Lung microvascular endothelial cell (primary cell): Measurements from ENCODE around the gene TP53AIP1. TPM values are rescaled to one million over a fixed set of nuclear protein-coding genes. Genes with fewer than 3 reads are reported as not detected.

Experiments used
- DNase-seq, 2 donors: peaks; one replicate each; pipeline versions ENCODE4 v3.0.0 to v3.0.0-alpha.2; 2010; ENCODE audit warnings: low read depth in 2 of 2
- total RNA-seq: library from RNA; depleted of rRNA; stranded (reverse); fragments of >200 nt; gene quantifications from 2 replicates; pipeline ENCODE4 v1.2.1, GENCODE V29; 2014

Gene TP53AIP1
- total RNA-seq, 1 donor from 2014 or later: not detected

GRCh38 chr11:128906185-128907050 is 36.3 kb downstream of the TP53AIP1 start:
- DNase-seq: no peak

GRCh38 chr11:128905345-128906184 is 37.1 kb downstream of the TP53AIP1 start:
- peak; percentile 17 to 31 for DNase-seq

- peak in 1 of 2 donors; percentile 43 for DNase-seq
Observed at GRCh38 chr11:128904656-128905344, 37.9 kb downstream of the TP53AIP1 start.

GRCh38 chr11:128904303-128904655 is 38.4 kb downstream of the TP53AIP1 start:
- DNase-seq: no peak

- no peak for DNase-seq
Observed at GRCh38 chr11:128903248-128904061, 39.2 kb downstream of the TP53AIP1 start.

- DNase-seq: no peak
Observed at GRCh38 chr11:128902515-128903066, 40.1 kb downstream of the TP53AIP1 start.

GRCh38 chr11:128901653-128902514 is 40.8 kb downstream of the TP53AIP1 start:
- DNase-seq: no peak

- no peak for DNase-seq
Observed at GRCh38 chr11:128900468-128900867, 42.2 kb downstream of the TP53AIP1 start.

- DNase-seq: no peak
Observed at GRCh38 chr11:128898580-128899344, 43.9 kb downstream of the TP53AIP1 start.

GRCh38 chr11:128897826-128898225 is 44.8 kb downstream of the TP53AIP1 start:
- DNase-seq: no peak

- no peak for DNase-seq
Observed at GRCh38 chr11:128896356-128896755, 46.3 kb downstream of the TP53AIP1 start.

GRCh38 chr11:128895526-128895925 is 47.1 kb downstream of the TP53AIP1 start:
- DNase-seq: no peak

- no peak for DNase-seq
Observed at GRCh38 chr11:128894685-128895084, 48.0 kb downstream of the TP53AIP1 start.

- no peak for DNase-seq
Observed at GRCh38 chr11:128894286-128894681, 48.4 kb downstream of the TP53AIP1 start.

- DNase-seq: no peak
Observed at GRCh38 chr11:128893578-128894285, 48.9 kb downstream of the TP53AIP1 start.

GRCh38 chr11:128892866-128893565 is 49.7 kb downstream of the TP53AIP1 start:
- DNase-seq: no peak

GRCh38 chr11:128891913-128892398 is 50.7 kb downstream of the TP53AIP1 start:
- DNase-seq: no peak
